HUDEP-2 (cell line): ENCODE measurements around the gene SAMD13.
A peak's percentile ranks its signal among the peaks of the same experiment; 100 is the strongest.

Source experiments
- DNase-seq, 76 experiments: peaks; one replicate each; lab custom pipeline; 2025; ENCODE audit not compliant: unreplicated experiment in 76 of 76; lab: John Stamatoyannopoulos, UW

SAMD13 gene, protein sequence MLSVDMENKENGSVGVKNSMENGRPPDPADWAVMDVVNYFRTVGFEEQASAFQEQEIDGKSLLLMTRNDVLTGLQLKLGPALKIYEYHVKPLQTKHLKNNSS

DNA sequence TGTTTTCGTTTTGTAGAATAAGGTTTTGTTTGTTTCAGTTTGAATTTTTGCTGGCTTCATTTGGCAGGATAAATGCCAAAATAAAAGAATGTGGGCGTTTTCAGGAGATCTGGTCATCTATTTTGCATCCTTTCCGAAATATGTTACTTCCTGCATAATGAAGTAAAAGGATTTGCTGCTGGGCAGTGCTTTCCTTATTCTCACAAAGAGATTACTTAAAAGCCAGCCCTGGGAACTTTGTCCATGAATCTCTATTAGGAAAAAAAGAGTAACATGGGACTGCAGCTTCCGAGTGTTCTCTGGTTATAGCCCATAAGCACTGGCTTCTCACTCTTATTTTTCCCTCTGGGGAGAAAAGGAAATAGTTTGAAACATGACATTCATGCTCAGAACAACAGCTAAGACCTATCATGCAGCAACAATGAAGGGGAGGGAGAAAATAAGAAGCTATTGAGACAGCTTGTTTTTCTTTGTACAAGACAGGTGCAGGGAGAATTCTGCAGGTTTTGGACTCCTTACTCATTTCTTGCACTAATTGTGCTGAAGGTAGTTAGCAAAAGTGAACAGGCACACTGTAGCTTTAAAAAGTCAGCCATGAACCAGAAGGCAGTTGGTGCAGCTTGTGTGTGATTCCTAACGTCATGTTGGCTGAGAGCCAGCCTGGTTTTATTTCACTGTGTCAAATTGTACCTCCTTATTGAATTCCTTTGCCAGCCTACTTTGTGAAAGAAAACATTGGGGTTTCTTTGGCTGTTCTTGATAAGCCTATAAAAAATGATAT lies at the start of gene SAMD13:
Gene SAMD13 (plus strand): TSS at position 705 of the 781 bp plus-strand sequence. CDS start 1,527 bp downstream, outside the sequence.
- DNase-seq = peak in 53 of 76 experiments; percentile 2 to 70 (median 30)

DNA sequence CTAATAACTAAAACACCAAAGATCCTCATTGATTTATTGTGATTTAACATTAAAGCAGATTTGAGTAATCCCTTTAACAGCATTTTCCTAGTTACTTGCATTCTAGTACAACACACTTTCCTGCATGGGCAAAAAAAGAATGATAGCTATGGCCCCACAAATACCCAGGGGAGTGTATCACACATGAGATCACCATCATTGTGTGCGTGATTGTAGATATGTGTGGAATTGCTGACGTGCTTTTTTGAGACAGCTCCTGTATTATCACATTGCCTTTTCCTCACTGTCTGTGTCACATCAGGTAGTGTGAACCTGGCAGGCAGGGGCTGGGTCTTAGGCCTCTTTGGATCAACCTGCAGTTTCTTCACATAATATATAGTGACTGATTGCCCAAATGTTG lies 48.5 kb upstream of the SAMD13 start:
- DNase-seq = no peak

DNA sequence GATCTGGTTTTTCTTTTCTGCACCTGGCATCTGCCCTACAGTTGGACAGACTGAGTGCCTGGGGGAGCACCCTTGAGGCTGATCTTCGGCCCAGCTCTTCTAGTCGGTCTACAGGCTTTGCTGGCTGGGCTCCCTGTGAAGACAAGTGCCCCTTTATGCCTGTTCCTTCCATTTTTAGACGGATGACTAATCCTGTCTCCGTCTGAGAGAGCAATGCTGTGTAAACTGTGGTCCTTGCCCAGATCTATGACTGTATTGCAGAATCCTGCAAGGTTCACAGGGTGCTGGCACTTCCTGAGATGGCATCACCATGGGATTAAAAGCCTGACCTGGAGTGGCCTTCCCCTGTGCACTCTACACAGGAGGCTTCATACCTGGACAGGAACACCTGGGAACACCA lies 47.6 kb upstream of the SAMD13 start:
- no peak for DNase-seq

DNA sequence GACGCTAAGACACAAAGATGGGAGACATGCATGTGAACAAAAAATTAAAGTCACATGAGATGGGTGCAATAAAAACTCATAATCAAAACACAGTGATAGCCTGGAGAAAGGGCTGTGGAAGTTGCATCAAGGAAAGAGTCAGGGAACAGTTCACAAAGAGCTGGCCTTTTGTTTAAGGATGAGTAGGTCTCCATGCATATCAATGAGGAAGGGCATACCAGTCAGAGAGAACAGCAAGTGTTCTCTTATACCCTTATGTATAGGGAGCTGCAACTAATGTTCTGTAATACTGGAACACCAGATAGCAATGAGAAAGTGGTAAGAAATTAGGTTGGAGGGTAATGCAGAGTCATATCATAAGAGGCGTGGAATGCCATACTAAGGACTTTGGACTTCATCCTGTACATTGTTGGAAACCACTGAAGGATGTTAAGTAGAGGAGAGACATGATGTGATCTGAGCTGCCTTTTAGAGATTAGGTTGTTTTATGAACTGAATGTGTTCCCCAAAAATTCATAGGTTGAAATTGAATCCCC lies 46.7 kb upstream of the SAMD13 start:
- no peak for DNase-seq

DNA sequence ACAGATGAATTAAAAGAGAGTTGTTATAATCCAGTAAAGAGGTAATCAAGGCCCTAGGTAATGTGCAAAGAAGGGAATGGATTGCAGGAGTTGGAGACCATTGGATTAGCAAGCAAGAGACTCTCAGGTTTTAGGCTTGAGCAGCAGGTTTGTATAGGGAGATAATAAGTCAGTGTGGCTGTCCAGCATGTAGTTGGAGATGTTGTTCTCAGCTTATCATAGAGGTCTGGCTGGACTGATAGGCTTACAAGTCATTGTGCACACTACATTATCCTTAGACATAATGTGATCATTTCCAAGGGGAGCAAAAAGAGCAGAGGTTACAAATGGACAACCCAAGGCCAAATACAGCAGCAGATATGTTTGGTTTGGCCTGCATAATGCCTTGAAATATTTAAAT lies 45.9 kb upstream of the SAMD13 start:
- peak in 6 of 76 experiments; percentile 13 to 46 (median 23) for DNase-seq

DNA sequence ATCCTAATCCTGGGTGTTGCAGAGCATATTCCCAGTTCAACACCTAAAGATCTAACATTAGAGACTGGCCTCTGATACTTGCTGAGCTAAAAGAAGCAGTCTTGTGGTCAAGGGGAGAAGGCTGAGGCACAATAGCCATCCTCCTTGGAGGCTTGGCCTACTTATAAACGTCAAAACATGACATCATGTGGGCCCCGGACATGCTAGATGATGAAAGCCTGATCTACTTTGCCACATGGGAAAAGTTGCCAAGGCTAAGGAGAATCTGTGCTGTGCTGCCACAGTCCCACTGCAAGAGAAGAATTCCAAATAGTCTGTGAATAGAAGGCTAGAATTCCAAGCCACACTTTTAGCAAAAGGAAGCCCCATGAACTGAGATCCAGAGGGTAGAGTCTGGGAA lies 43.9 kb upstream of the SAMD13 start:
- DNase-seq = no peak

DNA sequence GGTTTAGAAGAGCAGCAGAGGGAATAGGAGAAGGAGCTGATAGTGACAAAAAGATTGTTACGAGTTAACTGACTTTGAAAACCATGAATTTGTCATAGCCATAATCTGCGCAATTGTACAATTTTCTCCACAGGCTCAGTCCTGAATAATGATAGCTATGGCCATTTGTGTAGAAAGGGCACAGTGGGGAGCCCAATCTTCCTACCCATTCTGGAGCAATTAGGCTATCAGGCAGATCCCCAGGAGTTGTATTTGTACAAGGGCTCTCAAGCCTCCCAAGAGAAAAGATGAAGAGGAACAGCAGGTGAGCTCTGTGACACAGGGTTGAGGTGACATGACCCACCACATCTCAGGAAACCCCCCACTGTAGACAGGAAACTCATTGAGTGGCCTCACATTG lies 42.1 kb upstream of the SAMD13 start:
- DNase-seq = no peak

DNA sequence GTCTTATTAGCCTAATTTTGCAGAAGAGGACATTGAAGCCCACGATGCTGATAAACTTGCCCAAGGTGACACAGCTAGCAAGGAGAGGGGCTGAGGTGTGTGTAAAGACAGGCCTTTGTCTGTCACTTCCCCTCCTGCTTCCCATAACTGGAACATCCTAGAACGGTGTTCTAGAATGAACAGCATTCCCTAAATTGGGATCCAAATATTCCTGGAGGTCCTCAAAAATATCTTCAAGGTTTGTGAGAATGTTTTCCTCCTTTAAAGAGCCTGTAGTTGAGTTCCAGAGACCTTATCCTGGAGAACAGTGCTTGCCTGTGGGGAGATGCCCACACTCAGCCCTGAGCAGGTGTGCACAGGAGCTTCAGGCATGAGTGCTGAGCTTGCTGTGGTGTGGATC lies 41.5 kb upstream of the SAMD13 start:
- no peak for DNase-seq

DNA sequence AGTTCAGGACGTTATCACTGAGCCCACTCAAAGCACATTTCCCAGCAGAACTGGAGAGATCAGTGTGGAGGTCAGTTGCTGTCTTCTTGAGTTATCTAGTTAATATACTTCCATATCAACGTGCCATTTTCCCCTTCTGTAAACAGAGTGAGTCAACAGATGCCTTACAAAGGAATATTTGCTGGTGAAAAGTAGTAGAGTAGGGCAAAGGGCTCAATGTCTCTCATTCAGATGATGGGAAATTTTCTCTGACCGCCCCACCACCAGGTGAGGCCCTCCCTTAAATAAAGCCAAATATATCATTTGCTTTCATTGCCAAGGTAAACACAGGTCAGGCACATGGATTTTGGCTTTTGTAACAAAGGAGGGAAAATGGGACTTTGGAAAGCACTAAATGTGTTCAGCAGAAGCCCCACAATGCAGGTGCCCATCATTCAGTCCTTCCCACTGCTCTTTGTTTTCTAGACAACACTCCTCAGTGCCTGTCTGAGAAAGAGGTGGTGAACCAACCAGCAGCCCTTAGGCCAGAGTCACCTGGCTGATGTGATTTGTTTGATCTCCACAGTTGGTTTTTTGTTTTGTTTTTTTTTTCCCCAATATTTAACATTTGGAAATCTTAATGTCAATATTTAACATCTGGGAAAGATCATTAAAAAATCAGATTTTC lies 40.5 kb upstream of the SAMD13 start:
- no peak for DNase-seq

DNA sequence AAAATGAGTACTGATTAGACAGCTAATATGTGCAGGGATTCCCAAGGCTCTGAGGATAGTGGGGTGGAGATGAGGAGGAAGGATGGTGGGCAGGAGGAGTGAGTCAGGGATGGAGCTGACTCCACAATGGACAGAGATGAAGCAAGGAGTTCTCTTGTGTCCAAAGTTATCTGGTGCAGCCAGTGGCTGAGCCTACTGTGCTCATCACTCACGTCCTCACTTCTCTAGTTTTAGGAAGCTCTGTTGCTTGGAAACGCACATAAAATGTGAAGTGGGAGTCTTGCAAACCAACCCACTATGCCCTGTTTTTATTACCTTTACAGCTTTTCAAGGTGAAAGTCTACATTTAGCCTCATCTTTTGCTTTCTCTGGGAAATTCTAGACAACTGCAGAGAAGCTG lies 36.5 kb upstream of the SAMD13 start:
- no peak for DNase-seq

DNA sequence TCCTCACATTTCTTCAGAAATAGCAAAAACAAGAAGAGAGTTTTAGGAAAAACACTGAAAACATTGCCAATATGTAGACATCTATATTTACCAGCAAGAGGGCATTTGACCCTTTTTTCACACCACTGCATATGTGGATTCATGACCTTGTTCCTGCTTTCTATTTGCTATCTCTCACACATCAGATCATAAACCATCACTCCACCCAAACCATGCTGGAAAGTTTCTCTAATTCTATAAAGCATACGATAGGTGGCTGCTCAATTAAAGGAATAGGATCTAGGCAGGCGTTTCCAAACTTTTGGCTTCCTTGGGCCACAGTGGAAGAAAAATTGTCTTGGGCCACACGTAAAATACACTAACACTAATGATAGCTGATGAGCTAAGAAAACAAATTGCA lies 35.6 kb upstream of the SAMD13 start:
- no peak for DNase-seq

DNA sequence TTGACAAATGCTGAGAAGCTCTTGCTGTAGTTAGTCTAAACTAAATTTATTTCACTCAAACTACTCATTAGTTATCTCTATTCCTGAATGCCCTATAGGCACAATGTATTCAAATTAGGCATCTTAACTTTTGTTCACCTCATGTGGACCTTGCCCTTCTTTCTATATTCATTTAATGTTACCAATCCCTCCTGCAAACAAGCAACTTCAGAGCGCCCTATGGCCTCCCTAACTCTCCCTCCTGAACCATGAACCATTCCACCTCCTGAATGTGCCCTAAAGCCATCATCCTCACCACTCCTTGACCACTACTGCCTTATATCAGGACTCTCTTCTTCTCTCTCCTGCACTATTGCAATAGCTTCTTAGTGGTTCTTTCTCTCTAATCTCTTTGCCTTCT lies 34.8 kb upstream of the SAMD13 start:
- no peak for DNase-seq

DNA sequence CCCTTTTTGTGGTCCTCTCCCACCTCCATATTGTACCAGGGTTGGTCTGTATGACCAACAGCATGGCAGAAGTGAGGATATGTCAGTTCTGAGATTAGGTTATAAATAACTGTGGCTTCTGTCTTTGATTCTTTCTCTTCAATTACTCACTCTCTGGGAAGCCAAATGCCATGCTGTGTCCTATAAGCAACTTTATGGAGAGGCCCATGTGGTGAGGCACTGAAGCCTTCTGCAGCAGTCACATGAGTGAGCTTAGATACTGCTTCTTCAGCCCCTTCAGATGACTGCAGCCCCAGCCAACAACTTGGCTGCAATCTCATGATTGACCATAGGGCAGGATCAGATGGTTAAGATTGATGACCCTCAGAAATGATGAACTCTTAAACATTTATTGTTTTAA lies 34.0 kb upstream of the SAMD13 start:
- no peak for DNase-seq

DNA sequence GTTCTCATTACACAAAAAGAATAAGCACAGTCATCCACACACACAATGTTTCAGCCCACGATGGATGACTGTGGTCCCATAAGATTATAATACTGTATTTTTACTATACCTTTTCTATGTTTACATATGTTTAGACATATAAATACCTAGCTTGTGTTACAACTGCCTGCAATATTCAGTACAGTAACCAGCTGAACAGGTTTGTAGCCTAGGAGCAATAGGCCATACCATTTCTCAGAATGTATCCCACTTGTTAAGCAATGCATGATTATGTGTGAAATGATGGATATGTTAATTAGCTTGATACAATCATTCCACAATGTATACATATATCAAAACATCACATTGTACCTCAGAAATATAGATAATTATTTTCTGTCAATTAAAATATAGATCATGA lies 33.2 kb upstream of the SAMD13 start:
- DNase-seq = no peak

DNA sequence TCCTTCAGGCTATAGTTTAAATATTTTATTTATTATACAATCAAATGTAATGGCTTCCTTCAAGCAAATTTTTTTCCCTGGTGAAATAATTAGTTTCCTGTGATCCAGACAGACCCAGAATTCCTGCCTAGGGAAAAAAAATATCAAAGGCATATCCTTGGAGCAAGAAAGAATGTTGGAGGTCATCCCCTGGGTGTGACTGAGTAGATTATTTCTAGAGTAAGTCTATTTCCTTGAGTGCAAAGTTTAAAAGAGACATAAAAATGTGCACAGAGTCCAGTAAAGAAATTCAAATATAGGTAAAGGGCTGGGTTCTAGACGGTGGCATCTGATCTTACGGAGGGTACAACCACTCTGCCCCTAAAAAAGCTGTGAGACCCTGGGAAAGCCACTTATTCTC lies 32.2 kb upstream of the SAMD13 start:
- DNase-seq = no peak

DNA sequence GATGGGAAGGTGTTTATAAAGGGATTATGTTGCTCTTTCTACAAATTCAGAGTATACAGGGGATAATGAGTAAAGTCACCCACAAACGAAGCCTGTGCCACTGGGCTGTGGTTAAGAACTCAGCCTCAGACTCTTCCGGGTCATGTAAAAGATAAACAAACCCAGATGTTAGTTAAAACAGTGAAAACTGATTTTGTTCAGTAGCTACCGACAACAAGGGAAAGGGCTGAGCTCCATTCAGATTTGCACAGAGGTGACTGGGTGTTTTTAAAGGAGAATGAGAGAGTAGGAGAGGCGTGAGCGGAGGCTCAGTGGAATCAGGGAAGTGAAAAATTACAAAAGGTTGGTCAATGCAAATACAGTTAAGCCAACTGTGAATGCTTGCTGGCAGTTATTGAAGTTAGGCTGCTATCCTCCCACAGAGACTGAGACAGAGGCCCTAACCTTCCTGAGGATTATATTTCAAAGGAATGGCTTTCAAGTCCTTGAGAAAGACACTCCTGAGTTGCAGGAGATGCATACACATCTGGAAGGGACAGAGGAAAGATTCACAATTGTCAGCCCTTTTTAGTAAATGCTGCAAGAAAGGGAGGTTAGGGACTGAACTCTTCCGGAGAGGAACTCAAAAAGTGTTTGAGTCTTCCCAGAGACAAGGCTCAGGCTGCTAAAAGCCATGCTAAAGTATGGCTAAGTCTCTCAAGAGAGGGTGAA lies 29.9 kb upstream of the SAMD13 start:
- DNase-seq = no peak

DNA sequence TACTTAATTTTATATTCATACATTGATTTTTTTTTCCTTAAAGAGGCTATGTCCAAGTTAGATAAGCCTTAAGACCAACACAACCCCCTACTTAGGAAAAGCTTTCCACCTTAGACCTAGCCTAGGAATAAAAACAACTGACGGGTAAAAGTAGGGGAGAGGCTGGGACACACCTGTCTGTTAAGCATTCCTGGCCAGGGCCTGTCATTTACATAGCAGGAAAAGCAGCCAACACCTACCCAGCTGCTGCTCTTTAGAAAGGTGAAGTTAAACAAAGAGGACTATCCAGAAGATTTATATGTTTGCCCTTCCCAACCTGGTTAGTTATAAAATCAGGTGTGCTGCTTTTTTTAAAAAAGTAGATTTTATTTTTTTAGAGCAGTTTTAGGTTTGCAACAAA lies 29.1 kb upstream of the SAMD13 start:
- no peak for DNase-seq

DNA sequence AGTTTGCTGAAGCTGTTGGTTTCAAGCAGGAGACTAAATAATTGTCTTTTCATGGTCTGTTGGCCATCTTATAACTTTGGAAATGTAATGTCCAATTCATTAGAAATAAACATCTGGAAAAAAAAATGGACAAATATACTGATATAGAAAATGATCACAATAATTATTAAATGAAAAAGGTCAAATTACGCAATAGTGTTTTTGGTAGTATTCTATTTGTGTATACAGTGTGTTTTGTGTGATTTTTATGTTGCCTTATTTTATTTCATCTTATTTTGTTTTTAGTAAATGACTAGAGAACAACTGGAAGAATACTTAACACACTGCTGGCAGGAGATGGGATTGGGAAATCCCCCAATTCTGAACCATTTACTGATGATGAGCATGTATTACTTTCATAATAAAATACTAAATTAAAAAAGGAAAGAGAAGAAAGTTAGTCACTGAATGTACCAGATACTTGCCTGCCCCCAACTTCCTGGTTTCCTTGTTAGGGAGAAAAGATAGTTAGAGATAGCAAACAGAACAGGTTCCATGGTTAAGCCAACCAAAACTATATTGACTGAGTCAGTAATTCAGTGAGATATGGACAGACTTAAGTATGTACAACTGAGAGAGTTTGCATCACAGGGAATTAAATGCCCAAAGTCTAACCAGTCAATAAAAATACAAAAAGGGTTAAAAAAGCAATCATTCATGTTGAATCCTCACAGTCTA lies 24.0 kb upstream of the SAMD13 start:
- DNase-seq = no peak

DNA sequence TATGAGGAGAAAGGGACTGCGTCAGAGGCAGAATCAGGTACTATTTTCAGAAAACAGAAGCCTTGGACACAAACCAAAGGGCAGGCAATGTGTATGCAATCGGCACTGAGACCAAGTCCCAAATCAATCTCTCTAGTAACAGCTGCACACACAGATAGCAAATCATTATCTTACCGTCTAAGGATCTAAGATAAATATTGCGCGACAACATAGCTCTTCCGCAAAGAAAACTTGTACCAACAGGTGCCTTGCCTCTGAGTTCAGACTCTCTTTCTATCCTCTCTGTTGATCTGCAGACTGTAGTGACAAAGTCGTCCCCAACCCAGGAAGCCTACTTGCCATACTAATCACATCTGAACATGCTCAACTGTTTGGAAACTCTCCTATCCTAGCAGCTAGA lies 22.6 kb upstream of the SAMD13 start:
- no peak for DNase-seq

DNA sequence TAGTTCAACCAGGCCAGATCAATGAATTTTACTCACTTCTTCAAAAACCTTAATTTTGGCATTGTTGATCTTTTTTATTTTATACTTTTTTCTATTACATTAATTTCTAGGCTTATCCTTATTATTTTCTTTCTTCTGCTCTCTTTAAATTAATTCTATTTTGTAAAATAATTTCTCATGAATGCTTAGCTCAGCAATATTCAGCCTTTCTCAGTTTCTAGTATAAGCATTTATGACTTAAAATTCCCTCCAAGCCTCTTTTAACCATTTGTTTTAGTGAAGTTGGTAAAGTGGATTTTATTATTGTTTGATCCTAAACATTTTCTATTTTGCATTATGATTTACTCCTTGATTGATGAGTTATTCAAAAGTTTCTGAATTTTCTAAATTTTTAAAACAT lies 20.6 kb upstream of the SAMD13 start:
- DNase-seq = no peak
